Mucosa of descending colon (tissue), 3 donors: Measurements from ENCODE around the gene OTUD4. TPM values are rescaled to one million over a fixed set of nuclear protein-coding genes. Genes with fewer than 3 reads are reported as not detected.
"Not testable (repeated sequence)": the region's sequence is repeated elsewhere in the genome, so short reads cannot be mapped to it uniquely, and the experiment has no call there.

Experiments
- ATAC-seq: fragments of 200-7000 bp; cut with Tn5 transposase; one replicate; pipeline ENCODE4 v1.9.1; 2020; ENCODE audit warnings: mild to moderate bottlenecking, moderate library complexity
- DNase-seq, 3 donors: peaks; one replicate each; pipeline ENCODE4 v3.0.0-alpha.2; 2020
- H3K36me3 ChIP-seq: fragments of 200-600 bp; one replicate; pipeline ENCODE4 v1.8.0; 2021; ENCODE audit warnings: low read depth, mild to moderate bottlenecking
- H3K4me1 ChIP-seq: fragments of 200-600 bp; one replicate; pipeline ENCODE4 v1.8.0; 2021; ENCODE audit warnings: low read depth, mild to moderate bottlenecking
- H3K4me3 ChIP-seq: fragments of 200-600 bp; one replicate; pipeline ENCODE4 v1.8.0; 2021; ENCODE audit warnings: mild to moderate bottlenecking
- H3K9me3 ChIP-seq: fragments of 200-600 bp; one replicate; pipeline ENCODE4 v1.8.0; 2021; ENCODE audit warnings: mild to moderate bottlenecking
- CTCF ChIP-seq: fragments of 200-600 bp; IDR thresholded peaks from one replicate; pipeline ENCODE4 v1.8.0; 2022; ENCODE audit warnings: antibody characterized with exemption, mild to moderate bottlenecking
- intact Hi-C, 2 donors: fragments of 100-400 bp; cut with DNase I in 1 of 2; cut with micrococcal nuclease in 1 of 2; formaldehyde crosslinking; loops; one replicate each; pipeline versions ENCODE4 v1.11.0 to v1.11.1; 2022; cut with DNase I, micrococcal nuclease
- total RNA-seq, 3 donors: library from RNA; stranded (reverse); fragmentation: NEBNext Ultra II Directional in 2 of 3; extraction: Animal tissue kit (Norgen Biotek cat#: 25700) in 2 of 3; gene quantifications; one replicate each; pipeline versions ENCODE4 v1.2.1 to v1.2.4, GENCODE V29; 2021 to 2023
- donor health status: DM: no; HTN: no; CAD: no; lungs with moderate emphysema.
- donor health status: DM: no; HTN: no; CAD: no.
- donor health status: DM: no; HTN: yes; CAD: no.

Gene OTUD4
- total RNA-seq, 3 donors from 2014 or later, result 29.9 to 52.9 (median 38.4) TPM

DNA sequence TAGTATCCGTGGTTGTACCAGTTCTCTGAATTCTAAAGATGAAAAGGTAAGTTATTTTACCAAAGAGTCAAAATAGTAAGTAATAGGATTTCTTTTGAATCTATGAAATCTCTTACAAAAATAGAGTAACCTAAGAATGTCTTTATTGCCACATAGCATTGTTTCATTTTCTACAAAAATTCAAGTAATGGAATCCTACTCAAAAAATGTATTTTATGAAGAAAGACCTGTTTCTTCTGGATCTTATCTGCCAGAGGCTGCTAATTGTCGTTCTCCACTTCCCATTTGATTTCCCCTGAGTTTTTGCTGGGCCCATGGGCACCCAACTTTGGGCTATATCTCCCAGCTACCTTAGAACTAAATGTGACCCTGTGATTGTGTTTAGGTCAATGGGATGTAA is 3.2 kb upstream of the OTUD4 start:
- intact Hi-C loops, result no loop called here
- no peak for ATAC-seq
- no peak for TF ChIP-seq CTCF

DNA sequence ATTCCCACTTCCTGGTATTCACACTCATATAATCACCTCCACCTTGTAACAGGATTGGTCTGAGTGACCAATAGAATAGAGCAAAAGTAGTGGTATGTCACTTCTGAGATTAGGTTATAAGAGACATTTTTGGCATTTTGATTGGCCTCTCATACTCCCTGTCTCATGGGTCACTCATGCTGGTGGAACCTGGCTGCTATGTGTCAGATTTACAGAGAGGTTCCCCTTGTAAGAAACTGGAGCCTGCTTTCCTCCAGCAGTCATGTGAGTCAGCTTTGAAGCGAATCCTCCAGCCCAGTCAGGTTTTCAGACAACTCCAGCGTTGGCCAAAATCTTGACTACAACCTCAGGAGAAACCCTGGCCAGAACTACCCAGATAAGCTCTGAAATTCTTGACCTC is 2.6 kb upstream of the OTUD4 start:
- TF ChIP-seq CTCF, result no peak
- Histone ChIP-seq H3K4me3 (no peak overlapping the region), H3K4me1 (peaks cover 13% of the 10 kb centered on the region), H3K36me3 (no peaks in the 10 kb centered on the region), H3K9me3 (no peaks in the 10 kb centered on the region)
- ATAC-seq (no peak), DNase-seq (no peak)
- intact Hi-C loops, result no loop called here

More for the DNA sequence above, 3.2 kb upstream of the OTUD4 start:
- Histone ChIP-seq H3K36me3 (no peaks in the 10 kb centered on the region), H3K4me1 (peaks cover 13% of the 10 kb centered on the region), H3K9me3 (no peaks in the 10 kb centered on the region), H3K4me3 (no peak overlapping the region)
- DNase-seq, result no peak

GRCh38 chr4:145182222-145182621 is 1.8 kb upstream of the OTUD4 start:
- Histone ChIP-seq H3K4me3 (no peak overlapping the region), H3K36me3 (no peaks in the 10 kb centered on the region), H3K9me3 (no peaks in the 10 kb centered on the region), H3K4me1 (peaks cover 20% of the 10 kb centered on the region)
- DNase-seq (no peak), ATAC-seq (no peak)
- intact Hi-C loops, result no loop called here
- no peak for TF ChIP-seq CTCF

- intact Hi-C loops, result no loop called here
- no peak for TF ChIP-seq CTCF
- no peak for DNase-seq
- Histone ChIP-seq H3K4me3 (peak overlapping the region; percentile 72), H3K36me3 (no peaks in the 10 kb centered on the region), H3K9me3 (no peaks in the 10 kb centered on the region), H3K4me1 (peaks cover 28% of the 10 kb centered on the region)
- no peak for ATAC-seq
These were observed 707 bp upstream of the OTUD4 start for GRCh38 chr4:145181091-145181501.

- DNase-seq, intact Hi-C loops: not testable (repeated sequence)
These were observed 510 bp downstream of the OTUD4 start for GRCh38 chr4:145179861-145180297.

DNA sequence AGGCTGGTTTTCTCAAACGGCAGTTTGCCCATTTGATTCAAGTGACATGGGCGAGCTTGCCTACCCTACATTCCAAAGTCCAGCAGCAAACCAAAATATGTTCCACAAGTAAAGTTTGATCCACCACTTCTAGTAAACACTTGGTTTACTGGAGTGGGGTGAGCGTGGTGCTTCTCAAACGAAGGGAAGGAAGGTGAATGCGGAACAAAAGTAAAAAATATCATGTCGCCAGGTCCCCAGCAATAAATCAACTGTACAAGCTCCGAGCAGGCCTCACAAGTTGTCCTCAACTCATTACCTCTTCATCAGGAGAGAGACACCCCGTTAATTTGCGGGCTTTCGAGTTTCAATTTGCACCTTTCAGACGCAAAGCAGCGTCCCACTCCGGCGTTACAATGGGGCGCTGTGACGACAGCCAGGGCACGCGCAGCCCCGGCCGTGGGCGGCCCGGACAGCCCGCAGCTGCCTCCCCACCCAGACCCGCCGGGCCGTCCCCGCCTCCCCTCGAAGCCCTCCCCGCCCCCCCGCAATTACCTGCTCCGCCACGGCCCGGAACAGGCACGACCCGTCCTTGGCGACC is 1.0 kb downstream of the OTUD4 start:
- intact Hi-C loops, result no loop called here
- Histone ChIP-seq H3K36me3 (no peaks in the 10 kb centered on the region), H3K4me1 (peaks cover 28% of the 10 kb centered on the region), H3K4me3 (peak overlapping the region; percentile 72), H3K9me3 (no peaks in the 10 kb centered on the region)
- TF ChIP-seq CTCF, result no peak
- ATAC-seq (peak; percentile 63), DNase-seq (peak; percentile 80 to 88 (median 85))

More at GRCh38 chr4:145179861-145180297, 510 bp downstream of the OTUD4 start:
- Histone ChIP-seq H3K4me3 (peak overlapping the region; percentile 72), H3K4me1 (peaks cover 28% of the 10 kb centered on the region)
- not testable (repeated sequence) for H3K9me3 ChIP-seq, H3K36me3 ChIP-seq
- ATAC-seq, result peak; percentile 38
